Cardiac septum (tissue), 1 donor: ENCODE data around the gene TUBGCP4. TPM values are rescaled to one million over a fixed set of nuclear protein-coding genes. Genes with fewer than 3 reads are reported as not detected.

Experiments
- DNase-seq: peaks from one replicate; pipeline ENCODE4 v3.0.0-alpha.2; 2020; ENCODE audit warnings: low spot score
- intact Hi-C: fragments of 100-400 bp; cut with DNase I; formaldehyde crosslinking; loops from one replicate; pipeline ENCODE4 v1.14.0; 2022
- long read RNA-seq: library from polyadenylated mRNA; unstranded; transcript quantifications from one replicate; pipeline ENCODE4 v2.0.0, GENCODE V29; 2021
- total RNA-seq: library from RNA; stranded (reverse); fragmentation: NEBNext Ultra II Directional; extraction: Animal tissue kit (Norgen Biotek cat#: 25700); gene quantifications from one replicate; pipeline ENCODE4 v1.2.1, GENCODE V29; 2021
- donor health status: DM: no; HTN: no; CAD: no.

TUBGCP4 gene
- 10.7 TPM for total RNA-seq
- long read RNA-seq, full-length matches to known transcripts = 18 of 40 reads
- long read RNA-seq, partial matches to known transcripts = 3 of 40 reads
- long read RNA-seq, other reads (novel, unspliced or antisense) = 19 of 40 reads

- DNase-seq = peak; percentile 93
- intact Hi-C loops = loop anchor here (5.0 kb wide), 1 partner anchor 39 kb away; the partner anchor contains the start of gene LCMT2
Measured at GRCh38 chr15:43370975-43371974, at the start of gene TUBGCP4, which contains the start of gene ZSCAN29. TUBGCP4 (plus strand) TSS chr15:43371101; CDS start chr15:43371355, 254 bp downstream. ZSCAN29 (minus strand) TSS chr15:43371043; CDS start chr15:43369913, 1,130 bp downstream.

- intact Hi-C loops = no loop called here
- no peak for DNase-seq
Measured at GRCh38 chr15:43325039-43325684, 45.7 kb upstream of the TUBGCP4 start.

- intact Hi-C loops = no loop called here
- DNase-seq = no peak
Measured at GRCh38 chr15:43329217-43329959, 41.5 kb upstream of the TUBGCP4 start.

GRCh38 chr15:43329960-43330779 is 40.7 kb upstream of the TUBGCP4 start, which contains the start of gene LCMT2:
LCMT2 (minus strand) TSS chr15:43330573; CDS start chr15:43330489, 84 bp downstream.
- DNase-seq = peak; percentile 96
- intact Hi-C loops = loop anchor here (5.0 kb wide), 1 partner anchor 42 kb away; the partner anchor contains the start of genes TUBGCP4 and ZSCAN29

GRCh38 chr15:43330780-43331087 is 40.2 kb upstream of the TUBGCP4 start:
- intact Hi-C loops = loop anchor here (5.0 kb wide), 1 partner anchor 42 kb away; the partner anchor contains the start of genes TUBGCP4 and ZSCAN29
- no peak for DNase-seq

GRCh38 chr15:43346305-43346704 is 24.6 kb upstream of the TUBGCP4 start:
- intact Hi-C loops = no loop called here
- no peak for DNase-seq

GRCh38 chr15:43347114-43347513 is 23.8 kb upstream of the TUBGCP4 start:
- DNase-seq = no peak

GRCh38 chr15:43352693-43353382 is 18.1 kb upstream of the TUBGCP4 start:
- no peak for DNase-seq
- intact Hi-C loops = no loop called here

More at GRCh38 chr15:43347114-43347513, 23.8 kb upstream of the TUBGCP4 start:
- intact Hi-C loops = no loop called here

GRCh38 chr15:43360821-43361220 is 10.1 kb upstream of the TUBGCP4 start:
- intact Hi-C loops = no loop called here
- no peak for DNase-seq

GRCh38 chr15:43361313-43361903 is 9.5 kb upstream of the TUBGCP4 start:
- intact Hi-C loops = no loop called here
- no peak for DNase-seq

GRCh38 chr15:43370310-43370974 is 459 bp upstream of the TUBGCP4 start:
- no peak for DNase-seq
- intact Hi-C loops = loop anchor here (5.0 kb wide), 1 partner anchor 38 kb away; the partner anchor contains the start of gene LCMT2

GRCh38 chr15:43376017-43376705 is 5.3 kb downstream of the TUBGCP4 start:
- DNase-seq = no peak
- intact Hi-C loops = no loop called here

- no peak for DNase-seq
- intact Hi-C loops = no loop called here
Measured at GRCh38 chr15:43378601-43379000, 7.7 kb downstream of the TUBGCP4 start.

GRCh38 chr15:43382310-43382709 is 11.4 kb downstream of the TUBGCP4 start:
- DNase-seq = no peak
- intact Hi-C loops = no loop called here

- intact Hi-C loops = no loop called here
Measured at GRCh38 chr15:43383070-43383469, 12.2 kb downstream of the TUBGCP4 start.

GRCh38 chr15:43390723-43391122 is 19.8 kb downstream of the TUBGCP4 start:
- no peak for DNase-seq
- intact Hi-C loops = no loop called here

More at GRCh38 chr15:43383070-43383469, 12.2 kb downstream of the TUBGCP4 start:
- DNase-seq = no peak
